ENCODE results near the gene RAMP2. TPM values are rescaled to one million over a fixed set of nuclear protein-coding genes. Genes with fewer than 3 reads are reported as not detected.

RAMP2 gene
- total RNA-seq, 1 experiment from 2014 or later: 21.4 TPM

DNA sequence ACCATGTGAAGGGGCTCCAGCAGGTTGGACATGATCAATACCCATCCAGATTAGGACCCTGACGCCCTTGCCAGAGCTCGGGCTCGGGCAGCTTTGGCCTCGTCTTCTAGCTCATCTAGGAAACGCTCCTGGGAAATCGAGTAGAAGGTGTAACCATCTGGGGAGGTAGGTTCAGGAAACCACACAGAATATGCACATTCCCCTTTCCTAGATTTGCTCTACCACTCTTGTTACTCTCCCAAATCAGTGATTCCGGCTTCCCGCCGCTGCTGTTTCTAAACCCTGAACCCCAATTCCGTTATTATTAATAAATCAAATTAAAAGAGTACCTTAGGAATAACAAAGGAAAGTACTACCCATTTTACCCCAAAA, 37.0 kb downstream of the RAMP2 start:
- Histone ChIP-seq H3K27me3 (replicated peaks; ENCODE audit: control insufficient read depth, insufficient read depth, low read length) (no peaks in the 10 kb centered on the region), H3K36me3 (ENCODE audit: control insufficient read depth, insufficient read depth, low read length) (0 out of 2 replicates have a peak, but pooled peaks cover 1% of the 10 kb centered on the region), H3K4me1 (peaks cover 17% of the 10 kb centered on the region), H3K4me3 (ENCODE audit: low read depth, low read length) (peak overlapping the region; percentile 72), H3K9me3 (no peaks in the 10 kb centered on the region)
- H3K36me3 Mint-ChIP-seq (ENCODE audit: insufficient read depth, unreplicated experiment): peaks cover 6% of the 10 kb centered on the region
- BruUV-seq (replicated peaks): TSS peak; percentile 90
- H3K27me3 Mint-ChIP-seq (ENCODE audit: insufficient read depth, unreplicated experiment): no peaks in the 10 kb centered on the region
- H3K27ac Mint-ChIP-seq (ENCODE audit: unreplicated experiment): peak overlapping the region; percentile 71
- H3K9me3 Mint-ChIP-seq (ENCODE audit: unreplicated experiment): no peaks in the 10 kb centered on the region
- DNase-seq: no peak
- POLR2A ChIA-PET: interaction anchor here (0.5 to 2.0 kb wide), 6 partner anchors 25 to 514 kb away, joined by 3 to 12 read pairs (median 7); partner anchors contain the start of genes BECN1, RPL27 and VPS25
- peaks cover 8% of the 10 kb centered on the region for H3K4me1 Mint-ChIP-seq (ENCODE audit: low read depth, unreplicated experiment)
- peak overlapping the region; percentile 77 for H3K4me3 Mint-ChIP-seq (ENCODE audit: unreplicated experiment)
- intact Hi-C loops (cut with micrococcal nuclease; ENCODE audit: unreplicated experiment): no loop called here
- CTCF ChIA-PET: interaction anchor here (0.7 to 1.9 kb wide), 5 partner anchors 22 to 220 kb away, joined by 3 to 11 read pairs (median 4); partner anchors contain the start of genes BECN1 and PSMC3IP
- no peak for TF ChIP-seq CTCF (IDR thresholded peaks at IDR 0.05; ENCODE audit: insufficient read depth in 1 of 2, low read depth in 1 of 2, low read length in 1 of 2, severe bottlenecking in 1 of 2, unreplicated experiment in 1 of 2)

GRCh38 chr17:42798383-42799380, 37.7 kb downstream of the RAMP2 start, which contains the start of the genes CNTD1 and COA3:
Gene CNTD1 (plus strand): TSS chr17:42798861. CDS start chr17:42799068, 207 bp downstream.
Gene COA3 (minus strand): TSS chr17:42798704. CDS start chr17:42798681, 23 bp downstream.
- peaks cover 8% of the 10 kb centered on the region for H3K4me1 Mint-ChIP-seq (ENCODE audit: low read depth, unreplicated experiment)
- peak within 1 kb of the TSS; percentile 71 for H3K27ac Mint-ChIP-seq (ENCODE audit: unreplicated experiment)
- peak in 1 of 2 experiments; percentile 1 for TF ChIP-seq CTCF (IDR thresholded peaks at IDR 0.05; ENCODE audit: insufficient read depth in 1 of 2, low read depth in 1 of 2, low read length in 1 of 2, severe bottlenecking in 1 of 2, unreplicated experiment in 1 of 2)
- no peaks in the 10 kb centered on the region for H3K9me3 Mint-ChIP-seq (ENCODE audit: unreplicated experiment)
- Histone ChIP-seq H3K36me3 (ENCODE audit: control insufficient read depth, insufficient read depth, low read length) (0 out of 2 replicates have a peak, but pooled peaks cover 1% of the 10 kb centered on the region), H3K9me3 (no peaks in the 10 kb centered on the region), H3K4me3 (ENCODE audit: low read depth, low read length) (peak within 1 kb of the TSS; percentile 72), H3K27me3 (replicated peaks; ENCODE audit: control insufficient read depth, insufficient read depth, low read length) (no peaks in the 10 kb centered on the region), H3K4me1 (peaks cover 23% of the 10 kb centered on the region)
- peaks cover 6% of the 10 kb centered on the region for H3K36me3 Mint-ChIP-seq (ENCODE audit: insufficient read depth, unreplicated experiment)
- ChIA-PET POLR2A (interaction anchor here (0.5 to 2.0 kb wide), 6 partner anchors 25 to 514 kb away, joined by 3 to 12 read pairs (median 7); partner anchors contain the start of genes BECN1, RPL27 and VPS25), CTCF (interaction anchor here (0.7 to 1.9 kb wide), 5 partner anchors 22 to 221 kb away, joined by 3 to 11 read pairs (median 4); partner anchors contain the start of genes BECN1 and PSMC3IP)
- intact Hi-C loops (cut with micrococcal nuclease; ENCODE audit: unreplicated experiment): no loop called here
- BruUV-seq (replicated peaks): no TSS peak
- peak within 1 kb of the TSS; percentile 77 for H3K4me3 Mint-ChIP-seq (ENCODE audit: unreplicated experiment)
- peak; percentile 93 for DNase-seq
- H3K27me3 Mint-ChIP-seq (ENCODE audit: insufficient read depth, unreplicated experiment): no peaks in the 10 kb centered on the region

Measured in Caco-2 (cell line).